GM12891 (cell line): ENCODE data around the gene SYCP2L.

Experiments
- POLR2A ChIP-seq: IDR thresholded peaks from 2 replicates; pipeline ENCODE4 v1.6.1; 2011; ENCODE audit warnings: low read depth, low read length, control low read depth
- POLR2AphosphoS5 ChIP-seq: IDR thresholded peaks from 2 replicates; pipeline ENCODE4 v1.6.1; 2011; ENCODE audit warnings: low read depth, low read length, control low read depth
- SPI1 ChIP-seq: IDR thresholded peaks from 2 replicates; pipeline ENCODE4 v1.6.1; 2011; ENCODE audit warnings: low read depth, low read length, control low read depth
- TAF1 ChIP-seq: IDR thresholded peaks from 2 replicates; pipeline ENCODE4 v1.6.1; 2011; ENCODE audit warnings: low read depth, low read length, control low read depth

DNA sequence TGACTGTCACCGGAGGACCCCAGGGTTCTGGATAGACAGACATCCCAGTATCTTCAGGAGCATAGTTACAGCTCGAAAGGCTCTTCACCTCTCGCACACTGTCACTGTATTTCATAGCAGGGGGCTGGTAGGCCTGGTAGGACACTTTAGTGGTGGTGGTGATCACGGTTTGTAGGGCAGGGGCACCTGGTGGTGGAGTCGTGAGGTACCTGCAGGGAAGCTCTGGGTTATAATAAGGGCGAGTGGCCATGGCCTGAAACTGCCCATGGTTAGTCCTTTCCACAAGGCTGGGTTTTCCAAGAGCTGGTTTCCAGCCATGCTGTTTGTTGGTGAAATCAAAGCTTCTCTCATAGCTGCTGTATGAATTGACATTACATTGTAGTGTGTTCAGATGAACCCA lies 12.6 kb upstream of the SYCP2L start:
- no peak for TF ChIP-seq POLR2AphosphoS5
- TF ChIP-seq POLR2A: no peak
- TF ChIP-seq TAF1: no peak
- no peak for TF ChIP-seq SPI1
